ENCODE data around the gene TEX13D. TPM values are rescaled to one million over a fixed set of nuclear protein-coding genes. Genes with fewer than 3 reads are reported as not detected.

Gene TEX13D
- total and polyA plus RNA-seq, 4 donors: not detected

- no peak overlapping the region for H3K4me3 ChIP-seq (ENCODE audit: low read depth in 1 of 3, low read length in 3 of 3)
- H3K27ac ChIP-seq (ENCODE audit: low read depth in 1 of 2, low read length in 2 of 2): no peak overlapping the region
- 86% methylated on average over 15 of the region's 15 CpGs for WGBS
- DNase-seq (ENCODE audit: low spot score): no peak
- no peak for TF ChIP-seq FOXA1 (IDR thresholded peaks at IDR 0.05)
- TF ChIP-seq CTCF (IDR thresholded peaks at IDR 0.05; ENCODE audit: low read depth, low read length, missing input control): no peak
- TF ChIP-seq JUND (IDR thresholded peaks at IDR 0.05): no peak
- TF ChIP-seq MAX (IDR thresholded peaks at IDR 0.05): no peak
- no peak for TF ChIP-seq HNF4A (conservative IDR thresholded peaks at IDR 0.05)
- no peak for TF ChIP-seq ZBTB33 (IDR thresholded peaks at IDR 0.05)
- no peak for TF ChIP-seq TAF1 (conservative IDR thresholded peaks at IDR 0.05)
- TF ChIP-seq GABPA (IDR thresholded peaks at IDR 0.05 in 1 of 2, conservative IDR thresholded peaks at IDR 0.05 in 1 of 2): no peak
- TF ChIP-seq FOXA2 (IDR thresholded peaks at IDR 0.05): no peak
- H3K9me3 ChIP-seq (ENCODE audit: control insufficient read depth in 4 of 4, low read length in 3 of 4): no peaks in the 10 kb centered on the region
- no peaks in the 10 kb centered on the region for H3K36me3 ChIP-seq (ENCODE audit: control insufficient read depth in 4 of 4, insufficient read depth in 3 of 4, low read depth in 1 of 4, low read length in 3 of 4)
- no peaks in the 10 kb centered on the region for H3K27me3 ChIP-seq (ENCODE audit: control insufficient read depth in 4 of 4, insufficient read depth in 4 of 4, low read length in 3 of 4)
- no peaks in the 10 kb centered on the region for H3K4me1 ChIP-seq (ENCODE audit: control insufficient read depth in 4 of 4, insufficient read depth in 4 of 4, low read length in 3 of 4)
- H3K9ac ChIP-seq (ENCODE audit: low read depth in 1 of 2, low read length in 2 of 2): no peak overlapping the region
These were observed 14.4 kb downstream of the TEX13D start for GRCh38 chrX:124346877-124347241.

- no peak for DNase-seq (ENCODE audit: low spot score)
- TF ChIP-seq NR2F2 (IDR thresholded peaks at IDR 0.05) (no peak), GABPA (IDR thresholded peaks at IDR 0.05 in 1 of 2, conservative IDR thresholded peaks at IDR 0.05 in 1 of 2) (no peak), HNF4A (conservative IDR thresholded peaks at IDR 0.05) (no peak), ATF3 (IDR thresholded peaks at IDR 0.05) (no peak), TAF1 (conservative IDR thresholded peaks at IDR 0.05) (no peak), CTCF (IDR thresholded peaks at IDR 0.05; ENCODE audit: low read depth, low read length, missing input control) (no peak), YY1 (IDR thresholded peaks at IDR 0.05) (no peak), RXRA (IDR thresholded peaks at IDR 0.05) (no peak), MAX (IDR thresholded peaks at IDR 0.05) (no peak), RAD21 (IDR thresholded peaks at IDR 0.05) (no peak), JUND (IDR thresholded peaks at IDR 0.05) (no peak)
- Histone ChIP-seq H3K9ac (ENCODE audit: low read depth in 1 of 2, low read length in 2 of 2) (no peak overlapping the region), H3K4me3 (ENCODE audit: low read depth in 1 of 3, low read length in 3 of 3) (no peak overlapping the region), H3K27me3 (ENCODE audit: control insufficient read depth in 4 of 4, insufficient read depth in 4 of 4, low read length in 3 of 4) (no peaks in the 10 kb centered on the region), H3K27ac (ENCODE audit: low read depth in 1 of 2, low read length in 2 of 2) (no peak overlapping the region), H3K9me3 (ENCODE audit: control insufficient read depth in 4 of 4, low read length in 3 of 4) (no peaks in the 10 kb centered on the region), H3K4me1 (ENCODE audit: control insufficient read depth in 4 of 4, insufficient read depth in 4 of 4, low read length in 3 of 4) (no peaks in the 10 kb centered on the region), H3K36me3 (ENCODE audit: control insufficient read depth in 4 of 4, insufficient read depth in 3 of 4, low read depth in 1 of 4, low read length in 3 of 4) (no peaks in the 10 kb centered on the region)
- WGBS: 49% methylated on average over 5 of the region's 5 CpGs
These were observed 14.8 kb downstream of the TEX13D start for GRCh38 chrX:124347242-124347641.
